ENCODE results near the gene POLD4.

DNA sequence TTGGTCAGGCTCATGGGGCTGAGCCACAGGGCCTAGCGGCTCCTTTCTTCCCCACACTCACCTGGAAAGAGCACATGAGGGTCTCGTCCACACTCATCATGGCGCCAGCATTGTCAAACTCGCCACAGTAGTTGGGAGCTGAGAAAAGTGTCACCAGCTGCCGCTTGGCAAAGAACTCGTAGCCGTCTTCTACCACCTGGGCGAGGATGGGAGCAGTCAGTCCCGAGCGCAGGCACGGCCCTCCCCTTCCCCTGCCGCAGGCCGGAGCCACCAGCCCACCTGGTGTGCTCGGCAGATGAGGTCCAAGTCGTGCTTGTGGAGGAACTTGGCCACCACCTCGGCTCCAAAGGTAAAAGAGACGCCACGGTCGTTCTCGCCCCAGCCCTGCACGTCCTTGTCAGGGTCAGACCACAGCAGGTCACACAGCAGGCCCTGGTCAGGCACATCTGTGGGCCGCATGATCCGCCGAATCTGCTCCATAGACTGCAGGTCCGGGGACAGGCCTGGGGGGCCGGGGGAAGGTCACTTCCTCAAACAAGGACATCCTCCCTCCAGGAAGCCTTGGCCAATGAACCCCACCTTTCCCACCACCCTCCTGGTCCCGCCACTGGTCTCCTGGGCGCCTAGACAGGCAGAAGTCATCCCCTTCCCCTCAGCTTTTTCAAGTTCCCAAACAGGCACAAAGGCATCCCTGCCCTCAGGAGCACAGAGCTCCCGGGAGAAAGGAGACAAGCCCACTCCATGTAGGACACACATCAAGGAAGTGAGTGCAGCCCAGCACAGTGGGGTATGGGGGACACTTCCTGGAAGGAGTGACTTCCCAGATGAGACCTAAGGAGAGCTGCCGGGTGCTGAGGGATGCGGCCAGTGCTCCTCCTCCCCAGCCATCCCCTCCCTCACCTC is 45.6 kb upstream of the POLD4 start:
- TF ChIP-seq, protein P1, sequence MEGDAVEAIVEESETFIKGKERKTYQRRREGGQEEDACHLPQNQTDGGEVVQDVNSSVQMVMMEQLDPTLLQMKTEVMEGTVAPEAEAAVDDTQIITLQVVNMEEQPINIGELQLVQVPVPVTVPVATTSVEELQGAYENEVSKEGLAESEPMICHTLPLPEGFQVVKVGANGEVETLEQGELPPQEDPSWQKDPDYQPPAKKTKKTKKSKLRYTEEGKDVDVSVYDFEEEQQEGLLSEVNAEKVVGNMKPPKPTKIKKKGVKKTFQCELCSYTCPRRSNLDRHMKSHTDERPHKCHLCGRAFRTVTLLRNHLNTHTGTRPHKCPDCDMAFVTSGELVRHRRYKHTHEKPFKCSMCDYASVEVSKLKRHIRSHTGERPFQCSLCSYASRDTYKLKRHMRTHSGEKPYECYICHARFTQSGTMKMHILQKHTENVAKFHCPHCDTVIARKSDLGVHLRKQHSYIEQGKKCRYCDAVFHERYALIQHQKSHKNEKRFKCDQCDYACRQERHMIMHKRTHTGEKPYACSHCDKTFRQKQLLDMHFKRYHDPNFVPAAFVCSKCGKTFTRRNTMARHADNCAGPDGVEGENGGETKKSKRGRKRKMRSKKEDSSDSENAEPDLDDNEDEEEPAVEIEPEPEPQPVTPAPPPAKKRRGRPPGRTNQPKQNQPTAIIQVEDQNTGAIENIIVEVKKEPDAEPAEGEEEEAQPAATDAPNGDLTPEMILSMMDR (IDR thresholded peaks at IDR 0.05) = no peak
- TF ChIP-seq EP300 (IDR thresholded peaks at IDR 0.05) = no peak
